CD14-positive monocyte (primary cell): ENCODE data around the gene SLC25A21. TPM values are rescaled to one million over a fixed set of nuclear protein-coding genes. Genes with fewer than 3 reads are reported as not detected.
A peak's percentile ranks its signal among the peaks of the same experiment; 100 is the strongest.

ENCODE experiments used
- DNase-seq, 3 donors: peaks; one replicate each; pipeline ENCODE4 v3.0.0-alpha.2; 2011 to 2022
- H2AFZ ChIP-seq: 2 replicates; pipeline ENCODE4 v1.6.0; 2012; ENCODE audit warnings: mild to moderate bottlenecking, low read depth, low read length, inconsistent platforms; ENCODE audit not compliant: insufficient read depth, poor library complexity, severe bottlenecking
- H3K27ac ChIP-seq, 2 donors: 1 replicate in 1 of 2; 2 replicates in 1 of 2; pipeline ENCODE4 v1.5.1; 2012 to 2013; ENCODE audit warnings: low read length in 2 of 2, control low read depth in 1 of 2, inconsistent platforms in 1 of 2, low read depth in 1 of 2, mild to moderate bottlenecking in 1 of 2
- H3K27me3 ChIP-seq, 2 donors: one replicate each; pipeline versions ENCODE4 v1.6.0 to v1.6.1; 2011 to 2013; ENCODE audit warnings: low read length in 2 of 2; ENCODE audit not compliant: control insufficient read depth in 2 of 2, insufficient read depth in 2 of 2
- H3K36me3 ChIP-seq, 2 donors: replicated peaks in 1 of 2; 1 replicate in 1 of 2; 2 replicates in 1 of 2; pipeline versions ENCODE4 v1.5.1 to v1.6.1; 2012 to 2013; ENCODE audit warnings: low read length in 2 of 2, control low read depth in 1 of 2, inconsistent platforms in 1 of 2, mild to moderate bottlenecking in 1 of 2; ENCODE audit not compliant: insufficient read depth in 2 of 2, control insufficient read depth in 1 of 2
- H3K4me1 ChIP-seq, 2 donors: 1 replicate in 1 of 2; 2 replicates in 1 of 2; pipeline versions ENCODE4 v1.5.1 to v1.6.1; 2012 to 2013; ENCODE audit warnings: low read length in 2 of 2, control low read depth in 1 of 2, inconsistent platforms in 1 of 2, mild to moderate bottlenecking in 1 of 2, moderate library complexity in 1 of 2; ENCODE audit not compliant: insufficient read depth in 2 of 2, control insufficient read depth in 1 of 2
- H3K4me2 ChIP-seq: replicated peaks from 2 replicates; pipeline ENCODE3; 2012; ENCODE audit warnings: low read length, moderate library complexity, mild to moderate bottlenecking; ENCODE audit not compliant: poor library complexity, severe bottlenecking; ENCODE audit errors: extremely low read depth
- H3K4me3 ChIP-seq, 3 experiments: fragments of 200-600 bp in 1 of 3; sonication (generic) in 1 of 3; replicated peaks in 1 of 3; 1 replicate in 2 of 3; 2 replicates in 1 of 3; pipeline ENCODE4 v1.5.1; 2011 to 2013; ENCODE audit warnings: low read length in 3 of 3, mild to moderate bottlenecking in 3 of 3, control low read depth in 2 of 3, low read depth in 2 of 3, inconsistent platforms in 1 of 3, moderate library complexity in 1 of 3
- H3K79me2 ChIP-seq: 2 replicates; pipeline ENCODE4 v1.6.0; 2012; ENCODE audit warnings: mild to moderate bottlenecking, control low read depth, inconsistent platforms, low read length, moderate library complexity; ENCODE audit not compliant: insufficient read depth
- H3K9ac ChIP-seq: 2 replicates; pipeline ENCODE4 v1.6.0; 2017; ENCODE audit warnings: low read length, mild to moderate bottlenecking; ENCODE audit not compliant: insufficient read depth, poor library complexity, severe bottlenecking
- H3K9me3 ChIP-seq, 2 donors: replicated peaks in 1 of 2; 1 replicate in 1 of 2; 2 replicates in 1 of 2; pipeline versions ENCODE4 v1.5.1 to v1.6.1; 2012 to 2013; ENCODE audit warnings: low read length in 2 of 2, control low read depth in 1 of 2; ENCODE audit not compliant: control insufficient read depth in 1 of 2, insufficient read depth in 1 of 2
- H4K20me1 ChIP-seq: 2 replicates; pipeline ENCODE4 v1.6.0; 2012; ENCODE audit warnings: mild to moderate bottlenecking, low read length, control low read depth, moderate library complexity; ENCODE audit not compliant: insufficient read depth
- H3K27ac Mint-ChIP-seq, 7 donors: one replicate each; pipeline ENCODE4 v1.8.0; 2020; ENCODE audit warnings: mild to moderate bottlenecking in 7 of 7, mixed read lengths in 7 of 7, moderate library complexity in 6 of 7, inconsistent platforms in 2 of 7
- H3K27me3 Mint-ChIP-seq, 3 donors: one replicate each; pipeline ENCODE4 v1.8.0; 2021 to 2022; ENCODE audit warnings: low read depth in 3 of 3, mild to moderate bottlenecking in 3 of 3, mixed read lengths in 3 of 3, moderate library complexity in 3 of 3, inconsistent platforms in 1 of 3
- H3K36me3 Mint-ChIP-seq, 2 donors: one replicate each; pipeline ENCODE4 v1.8.0; 2020; ENCODE audit warnings: mixed read lengths in 2 of 2, inconsistent platforms in 1 of 2, mild to moderate bottlenecking in 1 of 2
- H3K4me1 Mint-ChIP-seq: one replicate; pipeline ENCODE4 v1.8.0; 2020; ENCODE audit warnings: mild to moderate bottlenecking, mixed read lengths
- H3K4me3 Mint-ChIP-seq, 2 donors: one replicate each; pipeline ENCODE4 v1.8.0; 2020; ENCODE audit warnings: mild to moderate bottlenecking in 2 of 2, mixed read lengths in 2 of 2, moderate library complexity in 1 of 2
- H3K9me3 Mint-ChIP-seq, 7 donors: one replicate each; pipeline ENCODE4 v1.8.0; 2020 to 2022; ENCODE audit warnings: mixed read lengths in 7 of 7, mild to moderate bottlenecking in 6 of 7, moderate library complexity in 6 of 7, inconsistent platforms in 2 of 7
- CTCF ChIP-seq: fragments of 200-600 bp; IDR thresholded peaks from one replicate; pipeline ENCODE4 v1.8.0; 2022; ENCODE audit warnings: antibody characterized with exemption, mild to moderate bottlenecking
- WGBS: methylation state at CpG from one replicate; pipeline ENCODE4 v1.1.5; 2013; ENCODE audit warnings: missing lambda C conversion rate; ENCODE audit not compliant: insufficient coverage; 5-methylcytosine and 5-hydroxymethylcytosine counted together
- intact Hi-C, 2 donors: fragments of 100-400 bp; cut with micrococcal nuclease; formaldehyde crosslinking; loops; one replicate each; pipeline versions ENCODE4 v1.15.0 to v1.15.1; 2023
- polyA plus RNA-seq, 3 donors: library from polyadenylated mRNA; depleted of rRNA in 1 of 3; unstranded in 2 of 3; stranded (reverse) in 1 of 3; fragments of 300-500 nt in 2 of 3; fragments of >200 nt in 1 of 3; fragmentation: Illumina TruSeq in 2 of 3; gene quantifications; 1 replicate in 2 of 3; 2 replicates in 1 of 3; pipeline ENCODE4 v1.2.3, GENCODE V29; 2012 to 2021

SLC25A21 gene
- polyA plus RNA-seq, 3 donors, result not detected

GRCh38 chr14:37153005-37153404 lies 19.4 kb downstream of the SLC25A21 start:
- H2AFZ ChIP-seq, result no peak overlapping the region
- intact Hi-C loops, result no loop called here
- WGBS, result 40% methylated on average over 1 of the region's 1 CpG
- peaks cover under 1% of the 10 kb centered on the region in 2 donors for H3K4me1 ChIP-seq
- no peaks in the 10 kb centered on the region for H4K20me1 ChIP-seq
- DNase-seq, result no peak
- no peak overlapping the region for H3K9ac ChIP-seq
- no peaks in the 10 kb centered on the region for H3K27me3 ChIP-seq
- no peak overlapping the region for H3K27ac ChIP-seq
- Mint-ChIP-seq H3K4me1 (peaks cover under 1% of the 10 kb centered on the region), H3K4me3 (no peak overlapping the region), H3K27me3 (peaks cover 0 to 6% (median 5%) of the 10 kb centered on the region in 3 donors), H3K9me3 (peaks cover 0 to 12% (median 5%) of the 10 kb centered on the region in 7 donors), H3K36me3 (no peaks in the 10 kb centered on the region), H3K27ac (no peak overlapping the region)
- no peaks in the 10 kb centered on the region for H3K9me3 ChIP-seq
- no peak overlapping the region for H3K4me3 ChIP-seq
- no peaks in the 10 kb centered on the region for H3K36me3 ChIP-seq
- no peak for TF ChIP-seq CTCF
- no peaks in the 10 kb centered on the region for H3K79me2 ChIP-seq
- H3K4me2 ChIP-seq, result no peak overlapping the region

- WGBS, result 0% methylated on average over 2 of the region's 3 CpGs
- no peak overlapping the region for H3K4me3 ChIP-seq
- no peaks in the 10 kb centered on the region for H3K36me3 Mint-ChIP-seq
- H4K20me1 ChIP-seq, result no peaks in the 10 kb centered on the region
- H3K4me1 ChIP-seq, result peaks cover 10 to 13% of the 10 kb centered on the region in 2 donors
- H3K4me2 ChIP-seq, result no peak overlapping the region
- peak; percentile 4 to 21 (median 19) for DNase-seq
- no peak overlapping the region for H3K9ac ChIP-seq
- no peak overlapping the region for H3K4me3 Mint-ChIP-seq
- intact Hi-C loops, result no loop called here
- H3K27me3 ChIP-seq, result no peaks in the 10 kb centered on the region
- no peak overlapping the region for H3K27ac ChIP-seq
- peaks cover 0 to 8% (median 4%) of the 10 kb centered on the region in 7 donors for H3K9me3 Mint-ChIP-seq
- H3K4me1 Mint-ChIP-seq, result peaks cover 13% of the 10 kb centered on the region
- H3K36me3 ChIP-seq, result no peaks in the 10 kb centered on the region
- no peaks in the 10 kb centered on the region for H3K9me3 ChIP-seq
- H3K79me2 ChIP-seq, result no peaks in the 10 kb centered on the region
- peak; percentile 60 for TF ChIP-seq CTCF
- peaks cover 3 to 4% (median 3%) of the 10 kb centered on the region in 3 donors for H3K27me3 Mint-ChIP-seq
- H3K27ac Mint-ChIP-seq, result no peak overlapping the region
- H2AFZ ChIP-seq, result no peak overlapping the region
These were observed 22.0 kb downstream of the SLC25A21 start for GRCh38 chr14:37150414-37150813.
